Mesendoderm (in vitro differentiated cells): ENCODE measurements around the gene CWF19L2. TPM values are rescaled to one million over a fixed set of nuclear protein-coding genes. Genes with fewer than 3 reads are reported as not detected.
A peak's percentile ranks its signal among the peaks of the same experiment; 100 is the strongest.
"Not testable (repeated sequence)": the region's sequence is repeated elsewhere in the genome, so short reads cannot be mapped to it uniquely, and the experiment has no call there.

ENCODE experiments used
- DNase-seq: peaks from one replicate; pipeline ENCODE4 v3.0.0; 2013
- H2AK5ac ChIP-seq: 2 replicates; pipeline ENCODE4 v1.6.1; 2013; ENCODE audit warnings: low read length, inconsistent platforms
- H2BK120ac ChIP-seq: 2 replicates; pipeline ENCODE4 v1.6.1; 2013; ENCODE audit warnings: low read depth, mild to moderate bottlenecking, low read length, moderate library complexity, mixed read lengths
- H2BK15ac ChIP-seq: replicated peaks from 2 replicates; pipeline ENCODE4 v1.6.1; 2013; ENCODE audit warnings: low read depth, mild to moderate bottlenecking, moderate library complexity
- H2BK5ac ChIP-seq: 2 replicates; pipeline ENCODE4 v1.6.1; 2013; ENCODE audit warnings: low read length, inconsistent platforms
- H3K18ac ChIP-seq: 2 replicates; pipeline ENCODE4 v1.6.1; 2013; ENCODE audit warnings: mild to moderate bottlenecking, low read length, mixed read lengths
- H3K23ac ChIP-seq: one replicate; pipeline ENCODE4 v1.6.1; 2013; ENCODE audit warnings: low read length
- H3K27ac ChIP-seq: 2 replicates; pipeline ENCODE4 v1.5.1; 2013; ENCODE audit warnings: low read depth, mild to moderate bottlenecking, inconsistent platforms, low read length, moderate library complexity
- H3K27me3 ChIP-seq: 2 replicates; pipeline ENCODE4 v1.6.1; 2013; ENCODE audit warnings: low read length, control low read depth, mild to moderate bottlenecking, inconsistent platforms; ENCODE audit not compliant: insufficient read depth, poor library complexity
- H3K36me3 ChIP-seq: 2 replicates; pipeline ENCODE4 v1.6.1; 2013; ENCODE audit warnings: low read length, inconsistent platforms; ENCODE audit not compliant: control insufficient read depth, insufficient read depth
- H3K4ac ChIP-seq: one replicate; pipeline ENCODE4 v1.6.1; 2013; ENCODE audit warnings: low read depth, mild to moderate bottlenecking, low read length, moderate library complexity
- H3K4me1 ChIP-seq: 2 replicates; pipeline ENCODE4 v1.6.1; 2013; ENCODE audit warnings: low read depth, low read length, inconsistent platforms; ENCODE audit not compliant: control insufficient read depth
- H3K4me2 ChIP-seq: 2 replicates; pipeline ENCODE4 v1.6.1; 2013; ENCODE audit warnings: low read length
- H3K4me3 ChIP-seq: 2 replicates; pipeline ENCODE4 v1.5.1; 2013; ENCODE audit warnings: mild to moderate bottlenecking, low read length
- H3K56ac ChIP-seq: one replicate; pipeline ENCODE4 v1.6.1; 2013; ENCODE audit warnings: low read length
- H3K79me1 ChIP-seq: 2 replicates; pipeline ENCODE4 v1.6.1; 2013; ENCODE audit warnings: low read length, inconsistent platforms
- H3K79me2 ChIP-seq: 2 replicates; pipeline ENCODE4 v1.6.1; 2013; ENCODE audit warnings: mild to moderate bottlenecking, low read length; ENCODE audit not compliant: control insufficient read depth, insufficient read depth
- H3K9ac ChIP-seq: 2 replicates; pipeline ENCODE4 v1.6.1; 2013; ENCODE audit warnings: low read length, inconsistent platforms
- H4K5ac ChIP-seq: one replicate; pipeline ENCODE4 v1.6.1; 2013; ENCODE audit warnings: low read length
- H4K8ac ChIP-seq: one replicate; pipeline ENCODE4 v1.6.1; 2013; ENCODE audit warnings: low read depth, mild to moderate bottlenecking, control low read depth, low read length, moderate library complexity
- WGBS: extraction: QIAGEN DNeasy Blood & Tissue Kit; methylation state at CpG from one replicate; pipeline ENCODE4 v1.1.7; 2013; ENCODE audit warnings: low lambda C conversion rate, missing lambda C conversion rate; ENCODE audit not compliant: insufficient coverage; ENCODE audit errors: extremely low coverage; 5-methylcytosine and 5-hydroxymethylcytosine counted together
- polyA plus RNA-seq, 2 experiments: library from polyadenylated mRNA; stranded (reverse); fragments of 200-250 nt; gene quantifications; one replicate each; pipeline ENCODE4 v1.2.3, GENCODE V29; 2013

The CWF19L2 gene
- polyA plus RNA-seq (2013, experiment 1 of 2) = 14.8 TPM
- polyA plus RNA-seq (2013, experiment 2 of 2) = 14.9 TPM

DNA sequence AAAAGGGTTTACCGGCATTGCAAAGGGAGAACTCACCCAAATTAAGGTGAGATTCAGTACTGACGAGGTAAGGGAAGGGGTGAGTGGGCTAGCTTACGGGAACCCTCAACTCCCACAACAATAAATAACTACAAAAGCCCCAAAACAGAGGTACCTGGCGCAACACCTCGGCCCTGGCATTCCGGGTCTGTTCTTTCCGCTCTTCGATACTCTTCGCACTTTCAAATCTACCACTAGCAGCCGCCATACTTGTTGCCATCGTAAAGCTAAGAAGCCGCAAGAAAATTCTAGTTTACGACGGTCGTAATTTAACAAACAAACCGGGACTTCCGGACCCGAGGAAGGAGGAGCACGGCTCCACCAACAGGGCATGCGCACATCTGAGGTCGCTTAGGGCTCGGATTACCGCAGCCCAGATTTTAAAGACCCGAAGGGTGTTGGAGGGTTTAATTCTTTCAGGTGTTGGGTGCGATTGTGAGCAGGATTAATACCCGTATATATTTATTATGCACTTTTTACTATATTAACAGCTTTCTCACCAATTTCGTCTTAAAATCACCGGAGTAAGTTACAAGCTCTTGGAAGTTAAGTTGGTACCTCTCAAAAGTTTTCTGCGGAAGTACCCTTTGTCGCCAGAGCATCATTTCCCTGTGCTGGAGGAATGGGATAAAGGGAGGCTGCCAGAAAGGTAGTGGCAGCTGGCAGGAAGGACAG is at the start of gene CWF19L2:
CWF19L2 (minus strand) TSS at position 268 of the 714 bp plus-strand sequence; CDS start at position 259, 9 bp downstream.
- Histone ChIP-seq H3K79me1 (peaks cover 2% of the 10 kb centered on the region), H3K4ac (no peak within 1 kb of the TSS), H3K36me3 (peaks cover 4% of the 10 kb centered on the region), H3K4me3 (peak within 1 kb of the TSS; percentile 97), H2AK5ac (no peak within 1 kb of the TSS), H3K18ac (peak within 1 kb of the TSS; percentile 88), H4K8ac (peak within 1 kb of the TSS; percentile 70), H2BK120ac (no peak within 1 kb of the TSS), H3K23ac (no peak within 1 kb of the TSS), H3K4me2 (peak within 1 kb of the TSS; percentile 4), H3K56ac (peak within 1 kb of the TSS; percentile 98), H2BK15ac (no peak within 1 kb of the TSS), H2BK5ac (no peak within 1 kb of the TSS), H4K5ac (no peak within 1 kb of the TSS), H3K27me3 (no peaks in the 10 kb centered on the region), H3K79me2 (peaks cover 14% of the 10 kb centered on the region), H3K27ac (no peak within 1 kb of the TSS), H3K4me1 (no peaks in the 10 kb centered on the region), H3K9ac (peak within 1 kb of the TSS; percentile 91)
- DNase-seq = peak; percentile 98
- WGBS = no CpG with 5 or more reads among the region's 30 CpGs

DNA sequence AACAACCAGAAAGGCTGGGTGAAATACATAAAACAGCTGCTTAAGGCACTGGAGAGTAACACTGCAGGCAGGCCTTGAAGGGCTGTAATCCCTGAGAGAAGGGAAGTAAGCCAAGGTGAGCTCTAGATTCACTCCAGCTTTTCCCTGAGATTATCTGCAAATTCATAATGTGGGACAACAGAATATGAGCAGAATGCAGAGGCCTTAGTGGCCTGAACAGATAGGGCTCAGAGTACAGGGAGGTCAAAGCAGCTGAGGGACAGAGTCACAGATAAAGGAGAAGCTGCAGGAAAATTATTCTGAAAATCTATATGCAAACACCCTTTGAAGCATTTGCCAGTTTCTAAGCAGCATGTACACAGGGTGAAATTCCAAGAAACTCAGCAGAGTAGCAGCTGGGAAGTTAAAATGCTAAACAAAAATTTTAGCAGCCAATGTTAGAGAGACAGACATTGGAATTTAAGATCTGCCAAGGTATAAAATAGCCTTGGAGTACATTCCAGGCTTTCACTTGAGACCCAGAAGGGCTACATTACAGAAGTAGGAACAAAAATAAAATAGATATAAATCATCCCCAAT is 48.1 kb upstream of the CWF19L2 start:
- H3K4ac ChIP-seq = no peak overlapping the region
- H3K36me3 ChIP-seq = no peaks in the 10 kb centered on the region
- H3K27ac ChIP-seq = no peak overlapping the region
- no peaks in the 10 kb centered on the region for H3K27me3 ChIP-seq
- no peak overlapping the region for H3K56ac ChIP-seq
- H2BK15ac ChIP-seq = no peak overlapping the region
- no peaks in the 10 kb centered on the region for H3K79me2 ChIP-seq
- H3K4me3 ChIP-seq = no peak overlapping the region
- H4K5ac ChIP-seq = no peak overlapping the region
- H3K9ac ChIP-seq = no peak overlapping the region
- no peak overlapping the region for H4K8ac ChIP-seq
- DNase-seq = no peak
- no peak overlapping the region for H2BK5ac ChIP-seq
- no peak overlapping the region for H3K18ac ChIP-seq
- no peaks in the 10 kb centered on the region for H3K4me1 ChIP-seq
- H3K23ac ChIP-seq = no peak overlapping the region
- no peaks in the 10 kb centered on the region for H3K79me1 ChIP-seq
- no peak overlapping the region for H3K4me2 ChIP-seq
- H2AK5ac ChIP-seq = no peak overlapping the region
- H2BK120ac ChIP-seq = no peak overlapping the region

DNA sequence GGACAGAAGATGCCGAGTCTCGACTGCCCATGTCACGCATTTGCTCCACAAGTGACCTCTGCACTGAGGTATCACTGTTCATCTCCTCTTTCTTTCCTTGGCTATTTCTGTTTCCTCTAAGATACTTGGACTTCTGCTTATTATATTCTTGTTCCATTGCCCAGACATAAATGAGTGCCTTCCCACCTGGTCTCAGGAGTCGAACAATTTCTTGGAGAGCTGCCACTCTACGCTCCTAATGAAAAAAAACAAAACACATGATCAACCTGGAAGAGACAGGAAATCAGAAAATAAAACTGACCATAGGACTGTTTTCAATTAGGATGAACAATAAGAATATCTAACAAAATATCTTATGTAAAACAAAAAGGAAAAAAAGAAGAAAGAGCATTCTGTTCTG is 47.4 kb upstream of the CWF19L2 start:
- Histone ChIP-seq H3K27ac (no peak overlapping the region), H2BK5ac (no peak overlapping the region), H2BK120ac (no peak overlapping the region), H3K4me3 (no peak overlapping the region), H4K8ac (no peak overlapping the region), H3K4me1 (no peaks in the 10 kb centered on the region), H3K27me3 (no peaks in the 10 kb centered on the region), H3K4me2 (no peak overlapping the region), H4K5ac (no peak overlapping the region), H3K79me1 (no peaks in the 10 kb centered on the region), H3K4ac (no peak overlapping the region), H3K18ac (no peak overlapping the region), H2BK15ac (no peak overlapping the region), H3K36me3 (no peaks in the 10 kb centered on the region), H3K9ac (no peak overlapping the region), H3K56ac (no peak overlapping the region), H3K79me2 (no peaks in the 10 kb centered on the region), H3K23ac (no peak overlapping the region), H2AK5ac (no peak overlapping the region)
- WGBS = no CpG with 5 or more reads among the region's 5 CpGs
- no peak for DNase-seq

DNA sequence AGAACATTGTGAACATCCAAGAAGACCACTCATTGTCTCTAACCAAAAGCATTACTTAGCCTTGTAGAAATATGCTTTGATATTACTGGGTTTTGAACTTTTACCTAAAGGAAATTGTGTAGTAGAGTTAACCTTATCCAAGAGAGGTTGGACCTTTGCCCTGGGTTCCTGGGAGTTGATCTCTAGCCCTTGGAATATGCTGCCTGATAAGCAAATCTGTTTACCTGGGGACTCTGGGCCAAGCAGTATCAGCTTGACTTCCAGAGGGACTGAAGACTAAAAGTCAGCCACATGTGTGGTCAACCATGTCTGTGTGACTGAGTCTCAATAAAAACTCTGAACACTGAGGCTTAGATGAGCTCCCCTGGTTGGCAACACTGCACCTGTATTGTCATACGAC is 44.1 kb upstream of the CWF19L2 start:
- Histone ChIP-seq H4K8ac (no peak overlapping the region), H4K5ac (no peak overlapping the region), H3K27me3 (no peaks in the 10 kb centered on the region), H3K27ac (no peak overlapping the region), H3K4me3 (peak overlapping the region; percentile 19), H3K4me1 (no peaks in the 10 kb centered on the region), H3K4me2 (no peak overlapping the region), H2BK5ac (no peak overlapping the region), H3K18ac (no peak overlapping the region), H2BK15ac (no peak overlapping the region), H2AK5ac (no peak overlapping the region), H3K56ac (no peak overlapping the region), H3K36me3 (no peaks in the 10 kb centered on the region), H3K79me1 (no peaks in the 10 kb centered on the region), H3K79me2 (no peaks in the 10 kb centered on the region), H2BK120ac (no peak overlapping the region), H3K9ac (no peak overlapping the region), H3K23ac (no peak overlapping the region), H3K4ac (no peak overlapping the region)
- DNase-seq = no peak
- WGBS = no CpG with 5 or more reads among the region's 1 CpG

DNA sequence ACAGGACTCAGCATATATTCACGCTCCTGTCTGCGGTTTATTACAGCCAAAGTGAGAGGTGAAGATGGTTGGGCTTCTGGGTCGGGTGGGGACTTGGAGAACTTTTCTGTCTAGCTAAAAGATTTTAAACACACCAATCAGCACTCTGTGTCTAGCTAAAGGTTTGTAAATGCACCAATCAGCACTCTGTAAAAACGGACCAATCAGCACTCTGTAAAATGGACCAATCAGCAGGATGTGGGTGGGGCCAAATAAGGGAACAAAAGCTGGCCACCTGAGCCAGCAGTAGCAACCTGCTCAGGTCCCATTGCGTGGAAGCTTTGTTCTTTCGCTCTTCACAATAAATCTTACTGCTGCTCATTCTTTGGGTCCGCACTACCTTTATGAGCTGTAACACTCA is 39.7 kb upstream of the CWF19L2 start:
- H3K23ac ChIP-seq, H4K8ac ChIP-seq, H3K79me2 ChIP-seq, H3K9ac ChIP-seq, H3K4me3 ChIP-seq, H3K79me1 ChIP-seq, H2BK120ac ChIP-seq, H2BK5ac ChIP-seq, H3K4me1 ChIP-seq, DNase-seq, H3K56ac ChIP-seq, H3K27me3 ChIP-seq, H2BK15ac ChIP-seq, H3K4me2 ChIP-seq, H4K5ac ChIP-seq, H3K36me3 ChIP-seq, H3K4ac ChIP-seq, H2AK5ac ChIP-seq, H3K27ac ChIP-seq, H3K18ac ChIP-seq: not testable (repeated sequence)
- WGBS = no CpG with 5 or more reads among the region's 7 CpGs

DNA sequence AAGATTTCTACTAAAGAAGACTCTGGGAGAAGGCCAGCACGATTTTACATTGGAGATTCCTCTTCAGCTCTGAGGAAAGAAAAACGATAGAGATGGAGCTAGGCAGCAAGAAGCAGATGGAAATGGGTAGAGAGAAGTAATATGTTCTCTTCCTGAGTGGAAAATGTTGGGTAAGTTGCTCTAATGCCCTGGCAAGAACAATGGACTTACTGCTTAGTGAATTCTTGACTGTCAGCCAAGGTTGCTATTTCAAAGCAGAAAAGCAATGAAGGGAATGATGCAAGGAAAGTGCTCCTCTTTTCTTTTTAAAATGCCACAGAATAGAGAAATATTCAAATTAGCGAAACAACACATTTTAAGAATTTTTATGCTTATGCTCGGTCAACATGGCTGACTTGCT is 38.4 kb upstream of the CWF19L2 start:
- Histone ChIP-seq H3K9ac (no peak overlapping the region), H3K56ac (no peak overlapping the region), H2BK5ac (no peak overlapping the region), H2BK15ac (no peak overlapping the region), H3K27ac (no peak overlapping the region), H4K8ac (no peak overlapping the region), H4K5ac (no peak overlapping the region), H2BK120ac (no peak overlapping the region), H3K36me3 (no peaks in the 10 kb centered on the region), H3K27me3 (no peaks in the 10 kb centered on the region), H3K4me3 (no peak overlapping the region), H3K4ac (no peak overlapping the region), H3K4me2 (no peak overlapping the region), H3K4me1 (no peaks in the 10 kb centered on the region), H3K79me2 (no peaks in the 10 kb centered on the region), H3K79me1 (no peaks in the 10 kb centered on the region), H3K18ac (no peak overlapping the region), H3K23ac (no peak overlapping the region), H2AK5ac (no peak overlapping the region)
- no CpG with 5 or more reads among the region's 4 CpGs for WGBS
- no peak for DNase-seq
